HG03342 (cell line): ENCODE results near the gene ZNF543.
A peak's percentile ranks its signal among the peaks of the same experiment; 100 is the strongest.
"Not testable (repeated sequence)": the region's sequence is repeated elsewhere in the genome, so short reads cannot be mapped to it uniquely, and the experiment has no call there.

Source experiments
- ATAC-seq: cut with Tn5 transposase; IDR thresholded peaks from one replicate; pipeline ENCODE4 v1.9.1; 2021; ENCODE audit warnings: mild to moderate bottlenecking, moderate library complexity; ENCODE audit not compliant: unreplicated experiment

The ZNF543 gene

GRCh38 chr19:57320180-57321084, at the start of gene ZNF543:
ZNF543 (plus strand) TSS chr19:57320472; CDS start chr19:57320854, 382 bp downstream.
- peak; percentile 96 for ATAC-seq

GRCh38 chr19:57271280-57271679, 49.0 kb upstream of the ZNF543 start:
- ATAC-seq = no peak

- ATAC-seq = no peak
Observed at GRCh38 chr19:57273014-57273413, 47.3 kb upstream of the ZNF543 start.

- ATAC-seq = no peak
Observed at GRCh38 chr19:57276430-57276829, 43.8 kb upstream of the ZNF543 start.

- not testable (repeated sequence) for ATAC-seq
Observed at GRCh38 chr19:57278481-57278880, 41.8 kb upstream of the ZNF543 start.

GRCh38 chr19:57279418-57280164, 40.7 kb upstream of the ZNF543 start:
- peak; percentile 58 for ATAC-seq

- peak; percentile 81 for ATAC-seq
Observed at GRCh38 chr19:57280165-57280961, 39.9 kb upstream of the ZNF543 start, which contains the start of gene ZNF460. ZNF460 (plus strand) TSS chr19:57280485; CDS start chr19:57280807, 322 bp downstream.

- no peak for ATAC-seq
Observed at GRCh38 chr19:57280962-57281400, 39.3 kb upstream of the ZNF543 start.

GRCh38 chr19:57282011-57282643, 38.1 kb upstream of the ZNF543 start:
- ATAC-seq = no peak

GRCh38 chr19:57288373-57288772, 31.9 kb upstream of the ZNF543 start:
- no peak for ATAC-seq

GRCh38 chr19:57290970-57291369, 29.3 kb upstream of the ZNF543 start:
- ATAC-seq = no peak

GRCh38 chr19:57292547-57292946, 27.7 kb upstream of the ZNF543 start:
- ATAC-seq = no peak

GRCh38 chr19:57293719-57294118, 26.6 kb upstream of the ZNF543 start:
- ATAC-seq = no peak

GRCh38 chr19:57302020-57302465, 18.2 kb upstream of the ZNF543 start:
- ATAC-seq = no peak

GRCh38 chr19:57302727-57303401, 17.4 kb upstream of the ZNF543 start:
- ATAC-seq = no peak

GRCh38 chr19:57305056-57305455, 15.2 kb upstream of the ZNF543 start:
- ATAC-seq = no peak

- ATAC-seq = no peak
Observed at GRCh38 chr19:57308514-57308913, 11.8 kb upstream of the ZNF543 start.

GRCh38 chr19:57310792-57311191, 9.5 kb upstream of the ZNF543 start:
- ATAC-seq = no peak

GRCh38 chr19:57314146-57314545, 6.1 kb upstream of the ZNF543 start:
- no peak for ATAC-seq

- no peak for ATAC-seq
Observed at GRCh38 chr19:57317503-57317902, 2.8 kb upstream of the ZNF543 start.
